ENCODE measurements around the gene PRDM5. TPM values are rescaled to one million over a fixed set of nuclear protein-coding genes. Genes with fewer than 3 reads are reported as not detected.
"Not testable (repeated sequence)": the region's sequence is repeated elsewhere in the genome, so short reads cannot be mapped to it uniquely, and the experiment has no call there.

Gene PRDM5
- total RNA-seq, 4 donors from 2014 or later: 1.2 to 6.9 (median 4.4) TPM

- no peak for TF ChIP-seq CTCF (IDR thresholded peaks at IDR 0.05)
- TF ChIP-seq POLR2A (IDR thresholded peaks at IDR 0.05): no peak
- 71 to 78% methylated on average over 1 of the region's 1 CpG for WGBS, 2 donors
- intact Hi-C loops (cut with DNase I; ENCODE audit: low total_unique reads): no loop called here
- no peak for DNase-seq (ENCODE audit: low spot score in 2 of 2)
- H3K4me3 ChIP-seq (ENCODE audit: low read depth, poor library complexity, severe bottlenecking): no peak overlapping the region
Observed at GRCh38 chr4:120753854-120754253, 168.7 kb downstream of the PRDM5 start.

GRCh38 chr4:120750152-120750525, 172.4 kb downstream of the PRDM5 start:
- intact Hi-C loops (cut with DNase I; ENCODE audit: low total_unique reads): no loop called here
- no peak for DNase-seq (ENCODE audit: low spot score in 2 of 2)
- WGBS, 2 donors: 96 to 97% methylated on average over 5 of the region's 5 CpGs
- TF ChIP-seq POLR2A (IDR thresholded peaks at IDR 0.05) (no peak), CTCF (IDR thresholded peaks at IDR 0.05) (no peak)
- H3K4me3 ChIP-seq (ENCODE audit: low read depth, poor library complexity, severe bottlenecking): no peak overlapping the region

GRCh38 chr4:120749445-120750151, 172.9 kb downstream of the PRDM5 start:
- 64 to 84% methylated on average over 6 of the region's 6 CpGs for WGBS, 2 donors
- DNase-seq (ENCODE audit: low spot score in 2 of 2): no peak
- intact Hi-C loops (cut with DNase I; ENCODE audit: low total_unique reads): no loop called here
- TF ChIP-seq POLR2A (IDR thresholded peaks at IDR 0.05) (no peak), CTCF (IDR thresholded peaks at IDR 0.05) (no peak)
- no peak overlapping the region for H3K4me3 ChIP-seq (ENCODE audit: low read depth, poor library complexity, severe bottlenecking)

- intact Hi-C loops (cut with DNase I; ENCODE audit: low total_unique reads); DNase-seq (ENCODE audit: low spot score in 2 of 2); H3K4me3 ChIP-seq (ENCODE audit: low read depth, poor library complexity, severe bottlenecking): not testable (repeated sequence)
- WGBS, 2 donors: 78 to 82% methylated on average over 9 of the region's 9 CpGs
Observed at GRCh38 chr4:120741636-120742035, 180.9 kb downstream of the PRDM5 start.

- 94 to 96% methylated on average over 9 of the region's 9 CpGs for WGBS, 2 donors
- DNase-seq (ENCODE audit: low spot score in 2 of 2): no peak
- H3K4me3 ChIP-seq (ENCODE audit: low read depth, poor library complexity, severe bottlenecking): no peak overlapping the region
- TF ChIP-seq POLR2A (IDR thresholded peaks at IDR 0.05): no peak
- TF ChIP-seq CTCF (IDR thresholded peaks at IDR 0.05): no peak
- intact Hi-C loops (cut with DNase I; ENCODE audit: low total_unique reads): no loop called here
Observed at GRCh38 chr4:120736312-120736711, 186.2 kb downstream of the PRDM5 start.

GRCh38 chr4:120733968-120734367, 188.6 kb downstream of the PRDM5 start:
- TF ChIP-seq POLR2A (IDR thresholded peaks at IDR 0.05) (no peak), CTCF (IDR thresholded peaks at IDR 0.05) (no peak)
- 95 to 97% methylated on average over 4 of the region's 4 CpGs for WGBS, 2 donors
- H3K4me3 ChIP-seq (ENCODE audit: low read depth, poor library complexity, severe bottlenecking): no peak overlapping the region
- DNase-seq (ENCODE audit: low spot score in 2 of 2): no peak
- intact Hi-C loops (cut with DNase I; ENCODE audit: low total_unique reads): no loop called here
